ENCODE results near the gene RET.

DNA sequence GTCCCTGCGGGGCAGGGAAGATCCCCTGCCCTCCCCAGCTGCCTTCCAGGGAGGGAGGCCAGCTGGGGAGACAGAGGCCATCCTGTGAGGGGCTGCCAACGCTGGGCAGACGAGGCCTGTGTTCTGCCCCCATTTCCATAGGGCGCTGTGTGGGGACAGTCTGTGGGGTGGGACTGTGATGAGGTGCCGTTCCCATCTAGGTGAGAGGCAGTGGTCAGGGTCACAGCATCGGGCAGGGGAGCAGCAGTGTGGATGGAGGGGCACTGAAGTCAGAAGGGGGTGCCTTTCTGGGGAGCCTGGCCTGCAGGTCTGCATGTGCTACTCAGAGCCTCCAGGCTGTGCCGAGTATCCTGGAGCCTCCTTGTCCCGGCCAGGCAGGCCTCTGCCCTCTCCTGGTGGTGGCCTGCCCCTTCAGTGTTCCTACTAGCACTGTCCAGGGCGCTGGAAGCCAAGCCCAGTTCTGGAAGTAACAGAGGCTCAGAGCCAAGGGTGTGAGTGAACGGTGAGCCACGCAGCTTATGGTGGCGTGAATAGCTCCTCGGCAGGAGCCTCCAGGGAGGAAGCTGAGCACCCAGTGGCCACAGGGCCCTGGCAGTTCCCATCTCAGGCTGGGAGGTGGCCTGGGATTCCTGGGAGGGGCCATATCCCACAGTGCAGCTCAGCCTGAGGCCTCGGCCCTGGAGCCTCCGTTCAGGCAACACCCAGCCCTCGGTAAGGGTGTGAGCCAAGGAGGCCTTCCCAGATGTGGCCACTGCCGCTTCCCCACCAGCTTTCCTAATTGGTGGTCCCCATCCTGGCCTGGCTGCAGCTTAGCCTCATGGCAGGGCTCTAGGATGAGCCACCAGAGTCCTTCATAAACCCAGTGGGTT is 38.1 kb downstream of the RET start:
- TF ChIP-seq EZH2phosphoT487 (IDR thresholded peaks at IDR 0.05; ENCODE audit: low read depth, severe bottlenecking, unreplicated experiment): no peak
- TF ChIP-seq, protein P1, sequence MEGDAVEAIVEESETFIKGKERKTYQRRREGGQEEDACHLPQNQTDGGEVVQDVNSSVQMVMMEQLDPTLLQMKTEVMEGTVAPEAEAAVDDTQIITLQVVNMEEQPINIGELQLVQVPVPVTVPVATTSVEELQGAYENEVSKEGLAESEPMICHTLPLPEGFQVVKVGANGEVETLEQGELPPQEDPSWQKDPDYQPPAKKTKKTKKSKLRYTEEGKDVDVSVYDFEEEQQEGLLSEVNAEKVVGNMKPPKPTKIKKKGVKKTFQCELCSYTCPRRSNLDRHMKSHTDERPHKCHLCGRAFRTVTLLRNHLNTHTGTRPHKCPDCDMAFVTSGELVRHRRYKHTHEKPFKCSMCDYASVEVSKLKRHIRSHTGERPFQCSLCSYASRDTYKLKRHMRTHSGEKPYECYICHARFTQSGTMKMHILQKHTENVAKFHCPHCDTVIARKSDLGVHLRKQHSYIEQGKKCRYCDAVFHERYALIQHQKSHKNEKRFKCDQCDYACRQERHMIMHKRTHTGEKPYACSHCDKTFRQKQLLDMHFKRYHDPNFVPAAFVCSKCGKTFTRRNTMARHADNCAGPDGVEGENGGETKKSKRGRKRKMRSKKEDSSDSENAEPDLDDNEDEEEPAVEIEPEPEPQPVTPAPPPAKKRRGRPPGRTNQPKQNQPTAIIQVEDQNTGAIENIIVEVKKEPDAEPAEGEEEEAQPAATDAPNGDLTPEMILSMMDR (IDR thresholded peaks at IDR 0.05; ENCODE audit: poor library complexity): no peak
- TF ChIP-seq EZH2 (IDR thresholded peaks at IDR 0.05; ENCODE audit: borderline replicate concordance): no peak

Data from hepatocyte (in vitro differentiated cells).